OCI-LY7 (cell line): ENCODE results near the gene ULK3. TPM values are rescaled to one million over a fixed set of nuclear protein-coding genes. Genes with fewer than 3 reads are reported as not detected.
"Not testable (repeated sequence)": the region's sequence is repeated elsewhere in the genome, so short reads cannot be mapped to it uniquely, and the experiment has no call there.

Experiments used
- BruUV-seq: library from RNA; stranded (reverse); fragments of 400-500 nt; replicated peaks from 2 replicates; lab custom pipeline; 2021; lab: Mats Ljungman, UMichigan
- CTCF ChIA-PET: fragments of 300-600 bp; sonication (Branson Sonifier 250); formaldehyde crosslinking; loops from one replicate; lab custom pipeline; 2022; ENCODE audit warnings: antibody characterized with exemption; ENCODE audit not compliant: unreplicated experiment; lab: Charles Lee
- POLR2A ChIA-PET: fragments of 300-600 bp; sonication (Branson Sonifier 250); formaldehyde crosslinking; loops from one replicate; lab custom pipeline; 2022; ENCODE audit warnings: antibody characterized with exemption; lab: Charles Lee
- DNase-seq: peaks from one replicate; pipeline ENCODE4 v3.0.0-alpha.2; 2015; ENCODE audit warnings: low spot score
- H2AFZ ChIP-seq: fragments of 200-600 bp; sonication (generic), shearing (Covaris generic); 2 replicates; pipeline ENCODE4 v1.6.1; 2014; ENCODE audit warnings: mild to moderate bottlenecking, antibody characterized with exemption, low read length, moderate library complexity
- H3K27ac ChIP-seq: fragments of 200-600 bp; sonication (generic); 2 replicates; pipeline ENCODE4 v1.5.1; 2014; ENCODE audit warnings: mixed run types, low read depth, mild to moderate bottlenecking, moderate library complexity, low read length, inconsistent platforms; ENCODE audit not compliant: poor library complexity, severe bottlenecking
- H3K36me3 ChIP-seq: fragments of 200-600 bp; sonication (generic); 2 replicates; pipeline ENCODE4 v1.6.1; 2014; ENCODE audit warnings: mild to moderate bottlenecking, antibody characterized with exemption, low read length, moderate library complexity, mixed read lengths; ENCODE audit not compliant: insufficient read depth
- H3K4me1 ChIP-seq: fragments of 200-600 bp; sonication (generic); 2 replicates; pipeline ENCODE4 v1.5.1; 2014; ENCODE audit warnings: mild to moderate bottlenecking, low read length; ENCODE audit not compliant: insufficient read depth, poor library complexity, severe bottlenecking
- H3K4me2 ChIP-seq: fragments of 200-600 bp; sonication (generic); 2 replicates; pipeline ENCODE4 v1.6.1; 2014; ENCODE audit warnings: mild to moderate bottlenecking, low read length
- H3K4me3 ChIP-seq: fragments of 200-600 bp; sonication (generic); 2 replicates; pipeline ENCODE4 v1.5.1; 2014; ENCODE audit warnings: mild to moderate bottlenecking, low read depth, low read length; ENCODE audit not compliant: poor library complexity, severe bottlenecking
- H3K79me2 ChIP-seq: fragments of 200-600 bp; sonication (generic); 2 replicates; pipeline ENCODE4 v1.6.1; 2016; ENCODE audit warnings: low read depth, mild to moderate bottlenecking, low read length, moderate library complexity, mixed read lengths; ENCODE audit not compliant: insufficient read depth
- H3K9me2 ChIP-seq: fragments of 200-600 bp; sonication (generic); 2 replicates; pipeline ENCODE4 v1.6.1; 2016; ENCODE audit warnings: mild to moderate bottlenecking, low read length, mixed read lengths; ENCODE audit not compliant: insufficient read depth
- H3K9me3 ChIP-seq: fragments of 200-600 bp; sonication (generic); 2 replicates; pipeline ENCODE4 v1.6.1; 2014; ENCODE audit warnings: mild to moderate bottlenecking, mixed run types, low read length, mixed read lengths
- H4K20me1 ChIP-seq: fragments of 200-600 bp; sonication (generic); 2 replicates; pipeline ENCODE4 v1.6.1; 2014; ENCODE audit warnings: mild to moderate bottlenecking, antibody characterized with exemption, low read length, moderate library complexity, mixed read lengths; ENCODE audit not compliant: insufficient read depth
- EZH2phosphoT487 ChIP-seq: fragments of 200-600 bp; sonication (generic); IDR thresholded peaks from 2 replicates; pipeline ENCODE4 v1.6.1; 2018; ENCODE audit warnings: low read depth, borderline replicate concordance, mild to moderate bottlenecking, mixed run types, antibody characterized with exemption, low read length, moderate library complexity, mixed read lengths
- intact Hi-C: fragments of 100-400 bp; cut with micrococcal nuclease; formaldehyde crosslinking; loops from one replicate; pipeline ENCODE4 v1.10.0; 2022; ENCODE audit not compliant: unreplicated experiment
- total RNA-seq, 2 experiments: library from RNA; depleted of rRNA in 1 of 2; stranded (reverse); fragments of >200 nt in 1 of 2; shearing (Covaris generic) in 1 of 2; gene quantifications; 2 replicates each; pipeline ENCODE4 v1.2.3, GENCODE V29; 2014 to 2022
- TF ChIP-seq, protein P1 (sequence below): fragments of 200-600 bp; sonication (generic); conservative IDR thresholded peaks from 2 replicates; pipeline ENCODE4 v1.5.1; 2014; ENCODE audit warnings: mild to moderate bottlenecking, antibody characterized with exemption, low read length, moderate library complexity, mixed read lengths

Gene ULK3
- total RNA-seq, 2 experiments from 2014 or later, result 31.7 to 46.4 TPM

DNA sequence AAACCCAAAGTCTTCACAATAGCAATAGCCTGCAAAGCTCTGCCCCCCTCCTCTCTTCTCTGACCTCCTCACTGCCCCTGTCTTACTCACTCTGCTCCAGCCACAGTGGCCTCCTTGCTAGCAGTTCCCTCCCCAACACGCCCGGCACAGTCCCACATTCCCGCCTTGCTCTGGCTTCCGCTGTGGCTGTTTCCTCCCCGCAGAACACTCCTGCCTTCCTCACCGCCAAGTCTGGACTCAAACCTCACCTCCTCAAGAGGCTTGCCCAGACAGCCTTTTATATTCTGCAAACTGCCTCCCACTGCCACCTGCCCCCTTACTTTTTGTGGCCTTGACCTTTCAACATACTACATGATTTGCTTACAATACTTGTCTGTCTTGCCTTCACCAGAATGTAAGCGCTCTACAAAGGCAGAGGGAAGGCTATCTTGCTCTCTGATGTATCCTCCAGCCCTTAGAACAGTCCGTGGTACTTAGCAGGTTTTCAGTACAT is 46.5 kb upstream of the ULK3 start:
- BruUV-seq, result no TSS peak
- no peaks in the 10 kb centered on the region for H3K9me2 ChIP-seq
- H3K4me3 ChIP-seq, result peak overlapping the region; percentile 78
- no peaks in the 10 kb centered on the region for H3K9me3 ChIP-seq
- H3K4me2 ChIP-seq, result peak overlapping the region; percentile 80
- no peak overlapping the region for H3K27ac ChIP-seq
- H4K20me1 ChIP-seq, result no peaks in the 10 kb centered on the region
- intact Hi-C loops, result no loop called here
- H3K36me3 ChIP-seq, result peaks cover 27% of the 10 kb centered on the region
- ChIA-PET CTCF (no interaction called here), POLR2A (interaction anchor here (1.1 to 1.4 kb wide), 2 partner anchors 13 to 15 kb away, joined by 3 read pairs; no protein-coding TSS in a partner anchor)
- H3K79me2 ChIP-seq, result no peaks in the 10 kb centered on the region
- TF ChIP-seq, protein P1, sequence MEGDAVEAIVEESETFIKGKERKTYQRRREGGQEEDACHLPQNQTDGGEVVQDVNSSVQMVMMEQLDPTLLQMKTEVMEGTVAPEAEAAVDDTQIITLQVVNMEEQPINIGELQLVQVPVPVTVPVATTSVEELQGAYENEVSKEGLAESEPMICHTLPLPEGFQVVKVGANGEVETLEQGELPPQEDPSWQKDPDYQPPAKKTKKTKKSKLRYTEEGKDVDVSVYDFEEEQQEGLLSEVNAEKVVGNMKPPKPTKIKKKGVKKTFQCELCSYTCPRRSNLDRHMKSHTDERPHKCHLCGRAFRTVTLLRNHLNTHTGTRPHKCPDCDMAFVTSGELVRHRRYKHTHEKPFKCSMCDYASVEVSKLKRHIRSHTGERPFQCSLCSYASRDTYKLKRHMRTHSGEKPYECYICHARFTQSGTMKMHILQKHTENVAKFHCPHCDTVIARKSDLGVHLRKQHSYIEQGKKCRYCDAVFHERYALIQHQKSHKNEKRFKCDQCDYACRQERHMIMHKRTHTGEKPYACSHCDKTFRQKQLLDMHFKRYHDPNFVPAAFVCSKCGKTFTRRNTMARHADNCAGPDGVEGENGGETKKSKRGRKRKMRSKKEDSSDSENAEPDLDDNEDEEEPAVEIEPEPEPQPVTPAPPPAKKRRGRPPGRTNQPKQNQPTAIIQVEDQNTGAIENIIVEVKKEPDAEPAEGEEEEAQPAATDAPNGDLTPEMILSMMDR, result no peak
- TF ChIP-seq EZH2phosphoT487, result no peak
- peaks cover 25% of the 10 kb centered on the region for H3K4me1 ChIP-seq
- peak overlapping the region; percentile 78 for H2AFZ ChIP-seq
- DNase-seq, result no peak

DNA sequence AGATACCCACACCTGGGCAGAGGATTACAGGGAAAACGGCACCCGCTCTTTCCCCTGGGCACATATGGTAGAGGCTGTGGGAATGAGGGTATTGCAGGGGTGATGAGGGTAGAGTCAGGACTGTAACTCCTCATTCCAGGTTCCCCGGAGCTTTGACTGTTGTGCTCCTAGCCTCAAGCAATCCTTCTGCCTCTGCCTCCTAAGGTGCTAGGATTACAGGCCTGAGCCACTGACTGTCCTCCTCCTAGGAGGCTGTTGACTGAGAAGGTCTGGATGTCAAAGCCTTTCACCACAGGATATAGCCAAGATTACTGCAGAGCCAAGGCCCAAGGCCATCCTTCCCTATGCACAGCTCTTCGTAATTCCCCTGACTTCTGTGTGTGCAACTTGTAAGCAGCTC is 45.8 kb upstream of the ULK3 start:
- Histone ChIP-seq H3K4me1 (peaks cover 31% of the 10 kb centered on the region), H3K4me2 (no peak overlapping the region), H3K9me3 (no peaks in the 10 kb centered on the region), H2AFZ (no peak overlapping the region), H3K9me2 (no peaks in the 10 kb centered on the region), H3K79me2 (no peaks in the 10 kb centered on the region), H3K36me3 (peaks cover 27% of the 10 kb centered on the region), H3K4me3 (no peak overlapping the region), H4K20me1 (no peaks in the 10 kb centered on the region), H3K27ac (no peak overlapping the region)
- no peak for DNase-seq
- intact Hi-C loops, result no loop called here
- ChIA-PET CTCF (interaction anchor here (1.2 kb wide), 1 partner anchor 13 kb away, joined by 3 read pairs; no protein-coding TSS in a partner anchor), POLR2A (no interaction called here)
- BruUV-seq, result no TSS peak
- no peak for TF ChIP-seq EZH2phosphoT487
- TF ChIP-seq, protein P1, result no peak

DNA sequence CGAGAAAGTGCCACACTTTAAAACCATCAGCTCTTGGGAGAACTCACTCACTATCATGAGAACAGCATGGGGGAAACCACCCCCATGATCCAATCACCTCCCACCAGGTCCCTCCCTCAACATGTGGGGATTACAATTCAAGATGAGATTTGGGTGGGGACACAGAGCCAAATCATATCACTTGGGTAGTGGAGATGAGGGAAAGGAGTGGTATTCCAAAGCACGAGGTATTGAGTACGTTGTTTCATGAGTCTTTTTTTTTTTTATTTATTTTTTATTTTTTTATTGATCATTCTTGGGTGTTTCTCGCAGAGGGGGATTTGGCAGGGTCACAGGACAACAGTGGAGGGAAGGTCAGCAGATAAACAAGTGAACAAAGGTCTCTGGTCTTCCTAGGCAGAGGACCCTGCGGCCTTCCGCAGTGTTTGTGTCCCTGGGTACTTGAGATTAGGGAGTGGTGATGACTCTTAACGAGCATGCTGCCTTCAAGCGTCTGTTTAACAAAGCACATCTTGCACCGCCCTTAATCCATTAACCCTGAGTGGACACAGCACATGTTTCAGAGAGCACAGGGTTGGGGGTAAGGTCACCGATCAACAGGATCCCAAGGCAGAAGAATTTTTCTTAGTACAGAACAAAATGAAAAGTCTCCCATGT is 44.7 kb upstream of the ULK3 start:
- H4K20me1 ChIP-seq, DNase-seq, POLR2A ChIA-PET, H3K79me2 ChIP-seq, H3K9me3 ChIP-seq, H3K9me2 ChIP-seq, BruUV-seq, intact Hi-C loops, H2AFZ ChIP-seq, H3K4me3 ChIP-seq, H3K4me2 ChIP-seq, H3K27ac ChIP-seq: not testable (repeated sequence)
- Histone ChIP-seq H3K36me3 (peaks cover 16% of the 10 kb centered on the region), H3K4me1 (peaks cover 23% of the 10 kb centered on the region)
- CTCF ChIA-PET, result interaction anchor here (1.2 kb wide), 1 partner anchor 14 kb away, joined by 3 read pairs; no protein-coding TSS in a partner anchor
